Omental fat pad (tissue), 4 donors: ENCODE data around the gene BCL6B. TPM values are rescaled to one million over a fixed set of nuclear protein-coding genes. Genes with fewer than 3 reads are reported as not detected.
"Not testable (repeated sequence)": the region's sequence is repeated elsewhere in the genome, so short reads cannot be mapped to it uniquely, and the experiment has no call there.

Experiments
- ATAC-seq: fragments of 150-250 bp; one replicate; pipeline ENCODE4 v1.9.1; 2016; ENCODE audit warnings: mild to moderate bottlenecking, moderate library complexity; ENCODE audit not compliant: low FRiP score
- DNase-seq: peaks from one replicate; pipeline ENCODE4 v3.0.0-alpha.2; 2019; ENCODE audit warnings: low spot score
- CTCF ChIP-seq, 3 donors: fragments of 450-650 bp; IDR thresholded peaks; one replicate each; pipeline ENCODE4 v1.5.1; 2016 to 2017; ENCODE audit warnings: antibody characterized with exemption in 3 of 3, mild to moderate bottlenecking in 3 of 3, moderate library complexity in 2 of 3
- total RNA-seq, 4 donors: library from RNA; depleted of rRNA; stranded (reverse); fragments of >200 nt; gene quantifications; one replicate each; pipeline ENCODE4 v1.1.0, GENCODE V29; 2016

The BCL6B gene
- total RNA-seq, 4 donors from 2014 or later, result 4.6 to 11.2 (median 8.2) TPM

GRCh38 chr17:7041607-7042500, 19.0 kb downstream of the BCL6B start:
- ATAC-seq, result no peak

GRCh38 chr17:7042501-7043181, 19.8 kb downstream of the BCL6B start:
- TF ChIP-seq CTCF (IDR thresholded peaks at IDR 0.05), result no peak
- ATAC-seq (no peak), DNase-seq (no peak)

More at GRCh38 chr17:7041607-7042500, 19.0 kb downstream of the BCL6B start:
- no peak for DNase-seq
- TF ChIP-seq CTCF (IDR thresholded peaks at IDR 0.05), result no peak

- TF ChIP-seq CTCF (IDR thresholded peaks at IDR 0.05), result no peak
- ATAC-seq (peak; percentile 5), DNase-seq (no peak)
Measured at GRCh38 chr17:7043182-7043496, 20.3 kb downstream of the BCL6B start.

GRCh38 chr17:7043497-7044198, 20.8 kb downstream of the BCL6B start, which contains the start of gene SLC16A11:
TSS of gene SLC16A11 (minus strand) at chr17:7044092. CDS start at chr17:7043513, 579 bp downstream.
- TF ChIP-seq CTCF (IDR thresholded peaks at IDR 0.05), result no peak
- ATAC-seq (peak; percentile 19), DNase-seq (no peak)

GRCh38 chr17:7045492-7046126, 22.8 kb downstream of the BCL6B start:
- DNase-seq (no peak), ATAC-seq (no peak)
- peak in 1 of 3 donors; percentile 4 for TF ChIP-seq CTCF (IDR thresholded peaks at IDR 0.05)

- ATAC-seq, result peak; percentile 30
- no peak for TF ChIP-seq CTCF (IDR thresholded peaks at IDR 0.05)
- no peak for DNase-seq
Measured at GRCh38 chr17:7046127-7046724, 23.4 kb downstream of the BCL6B start.

GRCh38 chr17:7046725-7047397, 24.0 kb downstream of the BCL6B start:
- not testable (repeated sequence) for ATAC-seq, DNase-seq
